DOHH2 (cell line): ENCODE measurements around the gene RAB40B.

Experiments used
- H3F3A ChIP-seq: fragments of 200-600 bp; sonication (generic), shearing (Covaris generic); 2 replicates; pipeline ENCODE4 v1.6.0; 2016; ENCODE audit warnings: antibody characterized with exemption, mild to moderate bottlenecking; ENCODE audit not compliant: control insufficient read depth, insufficient read depth
- H3K27ac ChIP-seq: fragments of 200-600 bp; sonication (generic); 2 replicates; pipeline ENCODE4 v1.5.1; 2014; ENCODE audit warnings: low read depth, mild to moderate bottlenecking, low read length, moderate library complexity
- H3K27me3 ChIP-seq: fragments of 200-600 bp; sonication (generic); 2 replicates; pipeline ENCODE4 v1.6.1; 2014; ENCODE audit warnings: mild to moderate bottlenecking, low read length, mixed read lengths; ENCODE audit not compliant: control insufficient read depth
- H3K36me3 ChIP-seq: fragments of 200-600 bp; sonication (generic); 2 replicates; pipeline ENCODE4 v1.6.1; 2014; ENCODE audit warnings: mild to moderate bottlenecking, low read length, moderate library complexity, mixed read lengths; ENCODE audit not compliant: control insufficient read depth
- H3K4me1 ChIP-seq: fragments of 200-600 bp; sonication (generic); 2 replicates; pipeline ENCODE4 v1.6.1; 2014; ENCODE audit warnings: mild to moderate bottlenecking, low read length, mixed read lengths; ENCODE audit not compliant: control insufficient read depth
- H3K4me2 ChIP-seq: fragments of 200-600 bp; sonication (generic); 2 replicates; pipeline ENCODE4 v1.6.0; 2014; ENCODE audit warnings: mild to moderate bottlenecking, low read length, moderate library complexity
- H3K4me3 ChIP-seq: fragments of 200-600 bp; sonication (generic); 2 replicates; pipeline ENCODE4 v1.5.1; 2014; ENCODE audit warnings: mild to moderate bottlenecking, low read length, mixed read lengths
- H3K79me2 ChIP-seq: fragments of 200-600 bp; sonication (generic); 2 replicates; pipeline ENCODE4 v1.6.1; 2014; ENCODE audit warnings: mild to moderate bottlenecking, low read length, mixed read lengths; ENCODE audit not compliant: control insufficient read depth
- H3K9me2 ChIP-seq: fragments of 200-600 bp; sonication (generic); replicated peaks from 2 replicates; pipeline ENCODE4 v1.6.1; 2014; ENCODE audit warnings: mild to moderate bottlenecking, low read length, mixed read lengths; ENCODE audit not compliant: control insufficient read depth
- H3K9me3 ChIP-seq: fragments of 200-600 bp; sonication (generic); 2 replicates; pipeline ENCODE4 v1.6.1; 2014; ENCODE audit warnings: antibody characterized with exemption, low read length, mixed read lengths; ENCODE audit not compliant: control insufficient read depth, insufficient read depth
- H4K20me1 ChIP-seq: fragments of 200-600 bp; sonication (generic); 2 replicates; pipeline ENCODE4 v1.6.0; 2014; ENCODE audit warnings: low read depth, mild to moderate bottlenecking, antibody characterized with exemption, low read length, moderate library complexity; ENCODE audit not compliant: control insufficient read depth, insufficient read depth
- EZH2phosphoT487 ChIP-seq: fragments of 200-600 bp; sonication (generic); IDR thresholded peaks from 2 replicates; pipeline ENCODE4 v1.6.1; 2017; ENCODE audit warnings: borderline replicate concordance, mild to moderate bottlenecking, antibody characterized with exemption, low read length, moderate library complexity, mixed read lengths
- TF ChIP-seq, protein P1 (sequence below): fragments of 200-600 bp; sonication (generic); IDR thresholded peaks from one replicate; pipeline ENCODE4 v1.5.1; 2014; ENCODE audit warnings: antibody characterized with exemption, mild to moderate bottlenecking, low read depth, low read length; ENCODE audit not compliant: poor library complexity, severe bottlenecking

Gene RAB40B

DNA sequence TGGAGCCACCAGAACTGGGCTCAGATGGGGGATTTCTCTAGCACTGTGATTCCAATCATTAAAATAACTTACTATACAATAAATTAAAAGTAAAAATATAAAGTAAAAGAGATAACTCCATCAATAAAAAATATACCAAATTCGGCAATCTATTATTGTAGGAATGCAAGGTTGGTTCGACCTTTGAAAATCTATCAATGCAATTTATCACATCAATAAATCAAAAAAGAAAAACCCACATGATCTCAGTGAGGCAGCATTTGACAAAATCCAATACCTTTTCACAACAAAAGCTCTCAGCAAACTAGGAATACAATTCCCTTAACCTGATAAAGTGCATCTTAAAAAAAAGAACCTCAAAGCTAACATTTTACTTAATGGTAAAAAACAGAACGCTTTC, 17.0 kb downstream of the RAB40B start:
- peaks cover 9% of the 10 kb centered on the region for H3K36me3 ChIP-seq
- peaks cover 6% of the 10 kb centered on the region; the same call in 1 of the 2 replicates for H3F3A ChIP-seq
- peaks cover 11% of the 10 kb centered on the region for H3K4me1 ChIP-seq

DNA sequence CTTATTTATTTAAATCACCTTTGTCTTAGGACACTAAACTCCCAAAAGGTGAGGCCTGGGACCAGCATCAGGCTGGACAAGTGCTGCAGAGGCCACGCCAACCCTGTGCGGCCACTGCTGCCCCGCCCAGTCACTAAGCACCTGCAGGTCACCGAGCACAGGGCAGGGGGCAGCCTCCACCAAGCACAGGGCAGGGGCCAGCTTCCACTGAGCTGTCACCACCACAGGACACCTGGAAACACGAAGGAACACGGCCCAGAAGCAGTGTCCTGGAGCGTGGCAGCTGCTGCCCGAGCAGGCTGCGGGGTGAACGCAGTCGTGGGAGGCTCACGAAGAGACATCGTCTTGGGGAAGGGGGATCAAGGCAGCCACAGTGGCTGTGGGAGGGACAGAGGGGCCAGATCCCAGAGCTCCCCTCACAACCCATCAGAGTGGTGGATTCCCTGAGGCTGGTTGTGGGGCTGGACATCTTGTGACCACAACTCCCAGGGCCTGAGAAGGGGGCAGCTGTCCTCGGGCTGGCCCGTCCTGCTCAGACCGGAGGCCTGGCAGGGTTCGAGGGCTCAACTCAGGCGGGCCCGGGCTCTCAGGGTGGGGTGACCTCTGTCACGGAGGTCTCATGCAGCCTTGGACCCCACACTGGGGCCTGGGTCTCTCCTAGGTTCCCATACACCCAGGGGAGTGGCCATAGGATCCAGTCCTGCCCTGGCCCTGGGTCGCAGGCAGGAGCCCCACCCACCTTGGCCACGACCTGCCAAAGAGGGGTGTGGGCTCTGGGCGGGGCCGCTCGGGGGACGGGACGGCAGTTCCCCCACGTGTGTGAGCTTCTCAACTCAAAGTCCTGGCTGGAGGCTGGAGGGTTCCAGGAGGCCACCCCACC, 18.7 kb downstream of the RAB40B start:
- no peaks in the 10 kb centered on the region for H3K79me2 ChIP-seq
- H3K4me3 ChIP-seq: no peak overlapping the region
- H3F3A ChIP-seq: peaks cover 6% of the 10 kb centered on the region; the same call in 1 of the 2 replicates
- H3K27ac ChIP-seq: no peak overlapping the region
- H3K4me1 ChIP-seq: peaks cover 11% of the 10 kb centered on the region
- no peaks in the 10 kb centered on the region for H3K9me2 ChIP-seq
- H3K4me2 ChIP-seq: no peak overlapping the region
- TF ChIP-seq EZH2phosphoT487: no peak
- TF ChIP-seq, protein P1, sequence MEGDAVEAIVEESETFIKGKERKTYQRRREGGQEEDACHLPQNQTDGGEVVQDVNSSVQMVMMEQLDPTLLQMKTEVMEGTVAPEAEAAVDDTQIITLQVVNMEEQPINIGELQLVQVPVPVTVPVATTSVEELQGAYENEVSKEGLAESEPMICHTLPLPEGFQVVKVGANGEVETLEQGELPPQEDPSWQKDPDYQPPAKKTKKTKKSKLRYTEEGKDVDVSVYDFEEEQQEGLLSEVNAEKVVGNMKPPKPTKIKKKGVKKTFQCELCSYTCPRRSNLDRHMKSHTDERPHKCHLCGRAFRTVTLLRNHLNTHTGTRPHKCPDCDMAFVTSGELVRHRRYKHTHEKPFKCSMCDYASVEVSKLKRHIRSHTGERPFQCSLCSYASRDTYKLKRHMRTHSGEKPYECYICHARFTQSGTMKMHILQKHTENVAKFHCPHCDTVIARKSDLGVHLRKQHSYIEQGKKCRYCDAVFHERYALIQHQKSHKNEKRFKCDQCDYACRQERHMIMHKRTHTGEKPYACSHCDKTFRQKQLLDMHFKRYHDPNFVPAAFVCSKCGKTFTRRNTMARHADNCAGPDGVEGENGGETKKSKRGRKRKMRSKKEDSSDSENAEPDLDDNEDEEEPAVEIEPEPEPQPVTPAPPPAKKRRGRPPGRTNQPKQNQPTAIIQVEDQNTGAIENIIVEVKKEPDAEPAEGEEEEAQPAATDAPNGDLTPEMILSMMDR: no peak
- peaks cover 6% of the 10 kb centered on the region; the same call in 1 of the 2 replicates for H3K27me3 ChIP-seq
- H3K36me3 ChIP-seq: peaks cover 9% of the 10 kb centered on the region
- no peaks in the 10 kb centered on the region; the same call in 1 of the 2 replicates for H3K9me3 ChIP-seq
- no peaks in the 10 kb centered on the region for H4K20me1 ChIP-seq

More for the DNA sequence above, 17.0 kb downstream of the RAB40B start:
- Histone ChIP-seq H4K20me1 (no peaks in the 10 kb centered on the region), H3K9me3 (no peaks in the 10 kb centered on the region; the same call in 1 of the 2 replicates), H3K27me3 (peaks cover 6% of the 10 kb centered on the region; the same call in 1 of the 2 replicates), H3K27ac (no peak overlapping the region), H3K9me2 (no peaks in the 10 kb centered on the region), H3K4me3 (no peak overlapping the region), H3K4me2 (no peak overlapping the region), H3K79me2 (no peaks in the 10 kb centered on the region)
- TF ChIP-seq EZH2phosphoT487: no peak
- TF ChIP-seq, protein P1: no peak

GRCh38 chr17:82678265-82678891, 20.1 kb downstream of the RAB40B start:
- H3K4me3 ChIP-seq: peak overlapping the region; percentile 61
- peaks cover 11% of the 10 kb centered on the region for H3K4me1 ChIP-seq
- no peaks in the 10 kb centered on the region for H3K79me2 ChIP-seq
- peak overlapping the region; percentile 70 for H3K4me2 ChIP-seq
- H3K27ac ChIP-seq: no peak overlapping the region; the same call in 1 of the 2 replicates
- peaks cover 6% of the 10 kb centered on the region; the same call in 1 of the 2 replicates for H3F3A ChIP-seq
- TF ChIP-seq EZH2phosphoT487: no peak
- TF ChIP-seq, protein P1: no peak
- H3K36me3 ChIP-seq: peaks cover 9% of the 10 kb centered on the region
- peaks cover 6% of the 10 kb centered on the region; the same call in 1 of the 2 replicates for H3K27me3 ChIP-seq
- H3K9me2 ChIP-seq: no peaks in the 10 kb centered on the region
- no peaks in the 10 kb centered on the region for H4K20me1 ChIP-seq
- no peaks in the 10 kb centered on the region; the same call in 1 of the 2 replicates for H3K9me3 ChIP-seq
